Stimulated activated CD8-positive, alpha-beta memory T cell treated with anti-CD3 and anti-CD28 coated beads, Interleukin-2, amount 100 ng/mL, for 1 hour (primary cell): ENCODE data around the gene LBH.
A peak's percentile ranks its signal among the peaks of the same experiment; 100 is the strongest.

Experiments
- DNase-seq, 2 donors: peaks; one replicate each; pipeline ENCODE4 v3.0.0-alpha.2; 2020; ENCODE audit warnings: low read depth in 2 of 2

LBH gene

DNA sequence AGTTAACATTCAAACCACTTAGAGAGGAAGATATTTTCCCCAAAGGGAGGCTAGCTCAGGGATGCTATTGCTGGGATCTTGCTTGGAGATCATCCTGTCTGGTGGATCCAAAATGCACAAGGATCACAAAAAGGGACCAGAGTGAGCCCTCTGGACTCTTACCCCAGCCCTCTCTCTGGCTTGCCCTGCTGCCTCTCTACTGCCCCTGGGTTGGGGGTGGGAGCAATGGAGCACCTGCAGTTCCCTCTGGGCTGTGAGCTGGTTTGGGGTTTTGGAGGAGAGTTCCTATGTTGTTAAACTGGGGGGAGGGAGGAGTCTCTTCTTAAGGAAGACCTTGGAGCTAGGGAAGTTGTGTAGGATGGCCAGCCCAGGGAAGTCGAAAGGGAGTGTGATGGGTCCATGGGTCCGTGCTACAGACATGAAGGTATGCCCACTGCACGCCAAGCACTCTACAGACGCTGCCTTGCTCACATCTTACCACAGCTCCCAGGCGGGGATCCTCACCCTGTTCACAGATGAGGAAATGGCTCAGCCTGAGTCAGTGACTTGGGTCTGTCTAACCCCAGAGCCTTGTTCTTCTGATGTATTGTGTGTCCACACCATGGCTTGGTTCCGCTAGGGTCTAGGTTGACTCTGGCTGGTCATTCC is 3.8 kb downstream of the LBH start:
- DNase-seq, result peak in 1 of 2 donors; percentile 27

DNA sequence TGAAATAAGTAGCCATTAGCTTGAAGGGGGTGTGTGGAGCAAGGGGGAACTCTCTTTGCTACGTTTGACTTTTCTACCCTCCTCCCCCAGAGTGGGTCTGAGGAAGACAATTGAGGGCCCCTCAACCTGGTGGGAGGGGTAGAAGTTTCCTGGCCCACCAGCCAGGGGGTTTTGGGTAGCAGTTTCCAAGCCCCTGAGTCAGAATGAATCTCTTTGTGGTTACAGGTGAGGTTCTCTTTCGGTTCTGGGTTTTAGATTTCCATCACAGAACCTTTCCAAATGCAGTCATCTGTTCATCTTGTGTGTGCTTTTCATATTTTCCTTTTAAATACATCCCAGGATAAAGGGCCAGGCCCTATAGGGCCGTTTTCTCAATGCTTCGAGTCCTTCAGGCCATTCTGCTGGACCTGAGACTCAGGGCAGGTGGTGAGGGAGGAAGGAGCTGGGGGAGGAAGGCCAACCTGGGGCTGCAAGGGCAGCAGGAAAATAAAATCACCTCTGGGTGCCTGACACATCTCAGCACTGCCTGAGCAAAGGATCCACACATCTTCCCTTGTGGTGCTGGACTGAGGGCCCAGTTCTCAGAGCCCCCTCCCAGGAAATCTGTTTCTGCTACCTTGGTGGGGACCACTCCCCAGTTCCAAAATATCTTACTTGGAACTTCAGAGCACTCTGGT is 4.7 kb downstream of the LBH start:
- no peak for DNase-seq

GRCh38 chr2:30236591-30237238 is 5.4 kb downstream of the LBH start:
- no peak for DNase-seq

- DNase-seq, result no peak
Measured at GRCh38 chr2:30237239-30237965, 6.1 kb downstream of the LBH start.

GRCh38 chr2:30237966-30238800 is 6.8 kb downstream of the LBH start:
- no peak for DNase-seq

DNA sequence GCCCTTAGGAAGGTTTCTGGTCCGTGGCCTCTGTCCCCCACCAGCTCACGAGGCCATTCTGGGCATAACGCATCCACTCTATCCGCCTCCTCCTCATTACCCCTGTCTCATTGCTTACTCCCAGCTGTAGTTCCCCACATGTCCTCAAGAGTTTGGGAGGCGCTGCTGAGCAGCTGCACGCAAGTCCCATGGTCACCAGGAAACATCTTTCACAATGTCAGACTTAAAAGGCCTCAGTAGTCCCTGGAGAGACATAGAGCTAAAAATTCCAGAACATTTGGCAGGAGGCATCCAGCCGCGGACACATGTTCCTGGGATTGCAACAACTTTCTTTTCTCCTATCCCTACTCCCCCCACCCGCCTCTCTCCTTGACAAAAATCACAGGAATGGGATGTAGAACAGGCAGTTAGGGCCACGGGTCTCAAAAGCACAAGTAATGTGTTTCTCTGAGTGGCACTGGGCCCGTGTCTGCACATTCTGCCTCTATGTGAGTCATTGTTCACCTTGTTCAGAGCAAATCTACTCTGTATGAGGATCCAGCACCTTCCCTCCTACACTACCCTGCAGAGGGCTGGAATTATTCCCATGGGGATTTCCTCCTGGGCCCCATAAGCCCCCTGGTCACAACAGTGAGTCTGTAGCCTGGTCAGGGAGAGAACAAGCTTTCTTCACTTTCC is 8.1 kb downstream of the LBH start:
- peak; percentile 44 to 52 for DNase-seq

GRCh38 chr2:30239986-30240752 is 8.8 kb downstream of the LBH start:
- no peak for DNase-seq

GRCh38 chr2:30243231-30243630 is 11.9 kb downstream of the LBH start:
- no peak for DNase-seq

DNA sequence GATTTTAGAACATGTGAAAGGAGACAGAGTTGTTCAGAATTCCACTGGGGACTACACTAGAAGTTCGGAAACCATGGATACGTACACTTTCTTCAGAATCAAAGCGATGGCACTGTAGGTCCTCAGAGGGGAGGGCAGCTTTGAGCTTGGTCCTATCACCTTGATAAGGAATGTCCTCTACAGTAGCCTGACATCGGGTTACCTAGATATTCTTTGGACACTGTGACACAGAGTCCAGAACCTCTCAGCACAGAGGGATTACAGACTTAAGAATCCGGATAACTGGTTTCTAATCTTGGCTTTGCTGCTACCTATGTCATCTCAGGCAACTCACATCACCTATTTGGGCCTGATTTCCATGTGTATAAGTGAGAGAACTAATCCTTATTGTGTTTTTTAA is 14.0 kb downstream of the LBH start:
- no peak for DNase-seq

DNA sequence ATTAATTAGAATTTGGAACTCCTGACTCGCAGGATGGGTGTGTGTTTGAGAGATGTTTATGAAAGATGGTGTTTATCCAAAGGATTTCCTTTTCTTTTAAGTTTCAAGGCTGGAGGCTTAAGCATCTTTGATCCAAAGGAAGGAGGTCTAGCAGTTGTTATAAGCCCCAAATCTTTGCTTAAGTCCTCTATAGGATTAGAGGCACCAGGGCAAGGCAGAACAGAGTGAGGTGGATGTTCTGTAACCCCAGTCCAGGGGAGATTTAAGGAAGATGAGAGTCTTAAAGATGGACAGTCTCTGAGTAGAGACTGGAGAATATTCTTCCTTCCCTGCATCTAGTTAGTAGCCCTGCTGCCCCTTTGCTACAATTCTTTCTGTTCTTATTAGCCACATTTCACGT is 17.5 kb downstream of the LBH start:
- no peak for DNase-seq

GRCh38 chr2:30249354-30249753 is 18.0 kb downstream of the LBH start:
- no peak for DNase-seq

DNA sequence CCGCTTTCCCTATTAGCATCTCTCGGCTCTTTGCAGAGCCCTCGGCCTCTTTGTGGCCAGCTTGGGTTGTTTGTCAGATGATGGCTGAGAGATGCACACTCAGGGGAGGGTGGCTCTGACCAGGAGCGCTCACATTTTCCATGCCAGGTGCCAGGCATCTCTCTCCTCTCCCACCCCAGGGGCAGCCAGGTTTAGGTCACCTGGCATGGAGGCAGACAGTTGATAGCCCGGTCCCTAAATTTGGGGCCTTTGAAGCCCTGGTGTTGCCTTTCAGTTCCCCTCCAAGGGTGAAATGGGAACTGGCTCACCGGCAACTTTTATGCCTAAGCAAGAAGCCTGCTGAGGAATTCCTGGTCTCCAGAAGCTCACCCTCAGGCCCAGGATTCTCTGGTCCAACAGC is 19.1 kb downstream of the LBH start:
- no peak for DNase-seq

- peak; percentile 37 to 48 for DNase-seq
Measured at GRCh38 chr2:30252723-30253701, 21.7 kb downstream of the LBH start.

- DNase-seq, result no peak
Measured at GRCh38 chr2:30253873-30254684, 22.7 kb downstream of the LBH start.

- no peak for DNase-seq
Measured at GRCh38 chr2:30254685-30255001, 23.3 kb downstream of the LBH start.

GRCh38 chr2:30255026-30255425 is 23.7 kb downstream of the LBH start:
- no peak for DNase-seq

GRCh38 chr2:30255466-30256408 is 24.4 kb downstream of the LBH start:
- DNase-seq, result no peak
